ENCODE measurements around the gene VAPB.

DNA sequence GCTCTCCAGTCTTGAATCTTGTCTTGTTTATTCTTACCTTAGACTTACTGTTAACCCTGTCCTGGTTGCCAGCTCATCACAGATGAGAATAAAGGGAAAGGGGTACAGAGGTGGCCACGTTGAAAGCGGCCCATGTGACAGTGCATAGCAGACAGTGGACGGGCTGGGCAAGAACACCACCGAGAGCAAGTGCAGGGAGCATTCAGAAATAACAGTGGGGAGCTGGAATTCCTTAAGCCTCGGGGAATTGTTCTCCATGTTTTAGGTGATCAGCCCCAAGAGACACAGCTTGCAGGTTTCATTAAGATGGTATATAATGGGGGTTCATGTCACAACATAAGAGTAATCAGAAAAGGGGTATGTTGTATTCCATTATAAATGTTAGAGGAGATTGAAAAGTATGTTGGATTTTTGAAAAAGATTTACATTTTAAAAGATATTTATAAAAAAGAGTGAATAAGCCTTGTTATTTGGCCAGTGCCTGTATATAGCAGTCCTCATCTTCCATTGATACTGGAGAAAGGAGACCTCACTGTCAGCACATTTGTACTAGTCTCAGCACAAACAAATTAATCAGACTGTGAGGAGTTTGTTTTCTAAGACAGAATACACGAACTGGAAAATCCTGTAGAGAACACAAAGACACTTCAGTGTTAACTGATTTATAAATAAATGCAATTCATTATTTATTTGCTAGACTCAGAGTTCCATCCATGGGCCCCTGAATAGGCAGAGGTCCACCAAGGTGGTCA, 35.4 kb downstream of the VAPB start:
- TF ChIP-seq, protein P1, sequence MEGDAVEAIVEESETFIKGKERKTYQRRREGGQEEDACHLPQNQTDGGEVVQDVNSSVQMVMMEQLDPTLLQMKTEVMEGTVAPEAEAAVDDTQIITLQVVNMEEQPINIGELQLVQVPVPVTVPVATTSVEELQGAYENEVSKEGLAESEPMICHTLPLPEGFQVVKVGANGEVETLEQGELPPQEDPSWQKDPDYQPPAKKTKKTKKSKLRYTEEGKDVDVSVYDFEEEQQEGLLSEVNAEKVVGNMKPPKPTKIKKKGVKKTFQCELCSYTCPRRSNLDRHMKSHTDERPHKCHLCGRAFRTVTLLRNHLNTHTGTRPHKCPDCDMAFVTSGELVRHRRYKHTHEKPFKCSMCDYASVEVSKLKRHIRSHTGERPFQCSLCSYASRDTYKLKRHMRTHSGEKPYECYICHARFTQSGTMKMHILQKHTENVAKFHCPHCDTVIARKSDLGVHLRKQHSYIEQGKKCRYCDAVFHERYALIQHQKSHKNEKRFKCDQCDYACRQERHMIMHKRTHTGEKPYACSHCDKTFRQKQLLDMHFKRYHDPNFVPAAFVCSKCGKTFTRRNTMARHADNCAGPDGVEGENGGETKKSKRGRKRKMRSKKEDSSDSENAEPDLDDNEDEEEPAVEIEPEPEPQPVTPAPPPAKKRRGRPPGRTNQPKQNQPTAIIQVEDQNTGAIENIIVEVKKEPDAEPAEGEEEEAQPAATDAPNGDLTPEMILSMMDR (IDR thresholded peaks at IDR 0.05 in 8 of 11, conservative IDR thresholded peaks at IDR 0.05 in 3 of 11) = no peak
- no peak for TF ChIP-seq POLR2AphosphoS5 (IDR thresholded peaks at IDR 0.05)
